ENCODE results near the gene SLC15A5. TPM values are rescaled to one million over a fixed set of nuclear protein-coding genes. Genes with fewer than 3 reads are reported as not detected.

The SLC15A5 gene
- total and polyA plus RNA-seq, 2 donors from 2014 or later, result not detected

- H3K36me3 ChIP-seq (ENCODE audit: control insufficient read depth in 2 of 3, insufficient read depth in 3 of 3, low read length in 3 of 3), result no peaks in the 10 kb centered on the region
- no peak for TF ChIP-seq CTCF (IDR thresholded peaks at IDR 0.05; ENCODE audit: borderline replicate concordance, extremely low read depth, insufficient read depth)
- DNase-seq (no peak), FAIRE-seq (no peak)
- H3K9me3 ChIP-seq (ENCODE audit: control insufficient read depth in 2 of 3, insufficient read depth in 1 of 3, low read length in 3 of 3), result no peaks in the 10 kb centered on the region
- intact Hi-C loops (cut with DNase I), result no loop called here
- no peak overlapping the region for H3K27ac ChIP-seq (ENCODE audit: low read depth in 2 of 2, low read length in 2 of 2)
- peaks cover 0 to 7% (median 0%) of the 10 kb centered on the region in 3 donors for H3K4me1 ChIP-seq (ENCODE audit: control insufficient read depth in 2 of 3, insufficient read depth in 2 of 3, low read depth in 1 of 3, low read length in 3 of 3)
- H3K27me3 ChIP-seq (ENCODE audit: control insufficient read depth, insufficient read depth, low read length), result no peaks in the 10 kb centered on the region
- H3K4me3 ChIP-seq (ENCODE audit: low read length in 3 of 3), result no peak overlapping the region
- H3K9ac ChIP-seq (ENCODE audit: low read length in 3 of 3), result no peak overlapping the region
Measured at GRCh38 chr12:16171348-16171747, 106.1 kb downstream of the SLC15A5 start.

- Histone ChIP-seq H3K36me3 (ENCODE audit: control insufficient read depth in 2 of 3, insufficient read depth in 3 of 3, low read length in 3 of 3) (no peaks in the 10 kb centered on the region), H3K4me1 (ENCODE audit: control insufficient read depth in 2 of 3, insufficient read depth in 2 of 3, low read depth in 1 of 3, low read length in 3 of 3) (peaks cover 0 to 7% (median 0%) of the 10 kb centered on the region in 3 donors), H3K9me3 (ENCODE audit: control insufficient read depth in 2 of 3, insufficient read depth in 1 of 3, low read length in 3 of 3) (no peaks in the 10 kb centered on the region), H3K4me3 (ENCODE audit: low read length in 3 of 3) (no peak overlapping the region), H3K27ac (ENCODE audit: low read depth in 2 of 2, low read length in 2 of 2) (no peak overlapping the region), H3K9ac (ENCODE audit: low read length in 3 of 3) (no peak overlapping the region), H3K27me3 (ENCODE audit: control insufficient read depth, insufficient read depth, low read length) (no peaks in the 10 kb centered on the region)
- TF ChIP-seq CTCF (IDR thresholded peaks at IDR 0.05; ENCODE audit: borderline replicate concordance, extremely low read depth, insufficient read depth), result no peak
- intact Hi-C loops (cut with DNase I), result no loop called here
- no peak for FAIRE-seq
- DNase-seq, result no peak
Measured at GRCh38 chr12:16168078-16168477, 109.4 kb downstream of the SLC15A5 start.

- intact Hi-C loops (cut with DNase I), result no loop called here
- H3K36me3 ChIP-seq (ENCODE audit: control insufficient read depth in 2 of 3, insufficient read depth in 3 of 3, low read length in 3 of 3), result no peaks in the 10 kb centered on the region
- H3K9ac ChIP-seq (ENCODE audit: low read length in 3 of 3), result no peak overlapping the region
- FAIRE-seq (no peak), DNase-seq (no peak)
- H3K27me3 ChIP-seq (ENCODE audit: control insufficient read depth, insufficient read depth, low read length), result no peaks in the 10 kb centered on the region
- H3K27ac ChIP-seq (ENCODE audit: low read depth in 2 of 2, low read length in 2 of 2), result peak overlapping the region in 1 of 2 donors; percentile 41
- H3K9me3 ChIP-seq (ENCODE audit: control insufficient read depth in 2 of 3, insufficient read depth in 1 of 3, low read length in 3 of 3), result no peaks in the 10 kb centered on the region
- TF ChIP-seq CTCF (IDR thresholded peaks at IDR 0.05; ENCODE audit: borderline replicate concordance, extremely low read depth, insufficient read depth), result no peak
- H3K4me3 ChIP-seq (ENCODE audit: low read length in 3 of 3), result no peak overlapping the region
- peaks cover 0 to 7% (median 0%) of the 10 kb centered on the region in 3 donors for H3K4me1 ChIP-seq (ENCODE audit: control insufficient read depth in 2 of 3, insufficient read depth in 2 of 3, low read depth in 1 of 3, low read length in 3 of 3)
Measured at GRCh38 chr12:16166563-16167470, 110.7 kb downstream of the SLC15A5 start.

All from kidney (tissue), 14 donors.